ENCODE measurements around the gene RXFP1.
"Not testable (repeated sequence)": the region's sequence is repeated elsewhere in the genome, so short reads cannot be mapped to it uniquely, and the experiment has no call there.

Gene RXFP1

DNA sequence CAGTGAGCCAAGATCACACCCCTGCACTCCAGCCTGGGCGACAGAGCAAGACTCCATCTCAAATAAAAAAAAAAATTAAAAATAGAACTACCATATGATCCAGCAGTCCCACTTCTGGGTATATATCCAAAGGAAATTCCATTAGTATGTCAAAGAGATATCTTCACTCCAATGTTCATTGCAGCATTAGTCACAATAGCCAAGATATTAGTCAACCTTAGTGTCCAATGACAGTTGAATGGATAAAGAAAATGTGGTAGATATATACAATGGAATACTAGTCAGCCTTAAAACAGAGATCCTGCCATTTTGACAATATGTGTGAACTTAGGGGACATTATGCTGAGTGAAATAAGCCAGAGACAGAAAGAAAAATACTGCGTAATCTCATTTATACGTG is 100.6 kb downstream of the RXFP1 start:
- DNase-seq, result no peak

DNA sequence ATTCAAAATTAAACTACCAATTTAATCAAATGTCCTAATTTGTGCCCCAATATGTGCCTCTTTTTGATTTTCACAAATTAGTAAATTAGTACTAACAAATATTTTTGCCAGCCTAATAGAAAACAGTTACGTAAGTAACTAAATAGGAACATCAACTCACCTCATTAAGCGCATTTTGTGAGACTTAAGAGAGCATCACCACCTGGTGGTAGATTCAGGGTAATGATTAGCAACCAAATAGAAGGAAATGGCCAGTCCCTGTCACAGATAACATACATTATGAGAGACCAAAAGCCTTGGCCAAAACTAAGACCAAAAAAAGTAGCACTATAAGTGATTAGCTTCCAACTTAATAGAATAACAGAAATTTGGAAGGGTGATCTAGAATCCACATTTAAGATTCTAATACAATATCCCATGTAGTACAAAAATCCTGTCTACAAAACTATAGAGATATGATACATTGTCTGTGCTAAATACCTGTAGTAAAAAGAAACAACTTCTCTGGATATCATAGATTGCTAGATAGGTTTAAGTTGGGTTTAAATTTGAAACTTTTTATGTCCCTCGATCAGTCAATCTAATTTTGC is 103.3 kb downstream of the RXFP1 start:
- peak; percentile 45 for DNase-seq

DNA sequence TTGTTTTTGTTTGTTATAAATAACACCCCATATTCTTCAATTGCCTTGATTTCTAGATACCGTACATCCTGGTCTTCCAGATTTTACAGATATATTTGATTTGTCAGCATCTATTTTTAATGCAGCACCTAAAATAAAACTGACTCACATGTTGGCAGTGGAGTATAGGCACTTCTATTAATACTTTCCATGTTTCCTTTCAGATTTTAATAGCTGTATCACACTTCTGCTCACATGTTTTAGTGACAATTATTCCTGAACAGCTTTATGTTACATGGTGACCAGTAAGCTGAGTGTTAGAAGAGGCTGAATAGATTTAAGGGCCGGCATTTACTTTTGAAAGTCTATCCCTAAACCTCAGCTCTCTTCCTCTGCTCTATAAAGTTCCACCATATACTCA is 103.9 kb downstream of the RXFP1 start:
- no peak for DNase-seq

DNA sequence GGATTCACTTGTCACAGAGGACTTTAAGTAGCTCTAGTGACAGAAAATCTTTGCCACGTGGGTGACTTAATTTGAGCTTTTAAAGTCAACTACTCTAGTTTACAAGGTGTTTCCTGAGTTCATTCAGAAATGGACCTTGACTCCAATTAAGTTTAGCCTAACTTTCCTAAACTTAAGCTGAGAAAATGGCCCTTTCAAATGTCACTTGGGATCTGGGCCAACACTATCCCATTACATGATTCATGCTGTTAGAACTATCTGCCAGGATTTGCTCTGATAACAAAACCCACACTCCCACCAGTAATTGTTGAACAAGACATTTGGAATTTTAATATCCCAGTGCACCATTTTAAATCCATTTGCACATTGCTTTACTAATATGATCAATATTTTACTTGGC is 109.2 kb downstream of the RXFP1 start:
- DNase-seq, result no peak

DNA sequence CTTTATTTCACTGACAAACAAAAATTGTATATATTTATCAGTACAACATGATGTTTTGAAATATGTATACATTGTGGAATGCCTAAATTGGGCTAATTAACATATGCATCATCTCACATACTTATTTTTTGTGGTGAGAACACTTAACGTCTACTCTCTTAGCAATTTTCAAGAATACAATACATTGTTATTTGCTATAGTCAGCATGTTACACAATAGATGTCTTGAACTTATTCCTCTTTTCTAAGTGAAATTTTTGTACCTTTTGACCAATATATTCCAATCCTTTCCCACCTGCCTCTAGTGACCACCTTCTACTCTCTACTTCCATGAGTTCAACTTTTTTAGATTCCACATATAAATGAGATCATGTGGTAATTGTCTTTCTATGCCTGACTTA is 114.9 kb downstream of the RXFP1 start:
- no peak for DNase-seq

DNA sequence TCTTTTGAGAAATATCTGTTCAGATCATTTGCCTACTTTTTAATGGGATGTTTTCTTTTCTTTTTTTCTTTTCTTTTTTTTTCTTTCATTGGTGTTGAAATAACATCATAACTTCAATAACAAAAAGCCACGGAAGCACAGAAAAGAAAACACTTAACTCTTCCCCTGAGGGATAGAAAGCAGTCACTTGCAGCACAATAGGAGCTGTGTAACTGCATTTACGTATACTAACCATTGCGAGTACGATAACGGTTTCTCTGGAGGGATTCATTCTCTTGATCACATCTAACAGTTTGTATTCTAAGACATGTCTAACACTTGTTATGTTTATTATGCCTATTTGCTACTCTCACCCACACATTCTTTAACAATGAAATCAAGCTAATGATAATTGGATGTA is 122.7 kb downstream of the RXFP1 start:
- no peak for DNase-seq

DNA sequence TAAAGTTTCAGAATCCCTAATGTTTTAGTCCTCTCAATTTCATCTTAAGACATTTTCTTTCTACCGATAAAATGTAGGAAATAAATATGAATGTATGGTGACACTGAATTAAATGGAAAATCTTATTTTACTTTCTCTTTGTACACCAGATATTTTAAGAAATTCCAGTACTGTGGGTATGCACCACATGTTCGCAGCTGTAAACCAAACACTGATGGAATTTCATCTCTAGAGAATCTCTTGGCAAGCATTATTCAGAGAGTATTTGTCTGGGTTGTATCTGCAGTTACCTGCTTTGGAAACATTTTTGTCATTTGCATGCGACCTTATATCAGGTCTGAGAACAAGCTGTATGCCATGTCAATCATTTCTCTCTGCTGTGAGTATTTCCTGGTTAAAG is 123.1 kb downstream of the RXFP1 start:
- DNase-seq, result no peak

DNA sequence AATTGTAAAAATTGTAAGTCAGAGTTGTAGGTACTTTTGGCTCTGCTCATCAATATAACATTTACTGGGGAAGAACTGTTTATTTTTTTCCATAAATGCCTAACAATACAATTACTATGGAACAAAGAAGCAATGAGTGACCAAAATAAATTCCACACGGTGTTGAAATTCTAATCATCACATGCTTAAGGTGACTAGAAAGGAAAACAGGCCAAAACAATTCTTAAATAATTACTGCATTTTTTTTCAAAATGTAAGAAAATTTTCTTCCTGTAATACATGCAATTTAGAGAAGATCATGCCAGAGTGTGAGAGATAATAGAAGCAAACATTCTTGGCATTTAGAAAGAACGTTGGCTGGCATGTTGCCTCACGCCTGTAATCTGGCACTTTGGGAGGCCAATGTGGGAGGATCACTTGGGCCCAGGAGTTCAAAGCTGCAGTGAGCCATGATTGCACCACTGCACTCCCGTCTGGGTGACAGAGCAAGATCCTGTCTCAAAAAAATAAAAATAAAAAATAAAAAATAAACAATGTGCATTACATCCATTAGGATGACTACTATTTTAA is 127.5 kb downstream of the RXFP1 start:
- no peak for DNase-seq

DNA sequence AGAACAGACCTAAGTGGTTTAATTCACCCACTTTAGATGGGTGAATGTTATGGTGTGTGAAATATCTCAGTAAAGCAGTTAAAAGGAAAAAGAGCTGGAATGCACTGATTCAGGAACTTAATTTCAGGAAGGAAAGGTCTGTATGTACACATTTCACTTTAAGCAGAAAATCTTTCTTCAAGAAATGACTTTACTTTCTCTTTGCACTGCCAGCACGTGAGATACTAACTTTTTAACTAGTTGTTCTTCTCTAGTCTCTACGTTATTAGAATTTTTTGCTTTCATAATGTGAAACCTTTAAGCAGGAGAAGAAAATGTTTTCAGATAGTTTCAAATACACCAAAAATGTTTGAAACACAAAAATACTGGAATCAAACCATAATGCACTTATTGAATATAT is 131.2 kb downstream of the RXFP1 start:
- no peak for DNase-seq

DNA sequence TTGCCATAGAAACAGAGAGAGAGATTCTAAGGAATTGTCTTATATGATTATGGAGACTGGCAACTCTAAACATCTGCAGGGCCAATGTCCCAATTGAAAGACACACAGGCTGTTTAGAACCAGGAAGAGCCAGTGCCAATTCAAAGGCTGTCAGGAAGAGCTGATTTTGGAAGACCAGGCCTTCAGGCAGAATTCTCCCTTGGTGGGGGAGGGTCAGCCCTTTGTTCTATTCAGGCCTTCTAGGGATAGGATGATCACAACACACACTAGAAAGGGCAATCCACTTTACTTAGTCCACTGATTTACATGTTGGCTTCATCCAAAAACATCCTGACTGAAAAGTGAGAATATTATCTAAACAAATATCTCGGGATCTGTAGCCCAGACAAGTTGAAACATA is 134.8 kb downstream of the RXFP1 start:
- no peak for DNase-seq

DNA sequence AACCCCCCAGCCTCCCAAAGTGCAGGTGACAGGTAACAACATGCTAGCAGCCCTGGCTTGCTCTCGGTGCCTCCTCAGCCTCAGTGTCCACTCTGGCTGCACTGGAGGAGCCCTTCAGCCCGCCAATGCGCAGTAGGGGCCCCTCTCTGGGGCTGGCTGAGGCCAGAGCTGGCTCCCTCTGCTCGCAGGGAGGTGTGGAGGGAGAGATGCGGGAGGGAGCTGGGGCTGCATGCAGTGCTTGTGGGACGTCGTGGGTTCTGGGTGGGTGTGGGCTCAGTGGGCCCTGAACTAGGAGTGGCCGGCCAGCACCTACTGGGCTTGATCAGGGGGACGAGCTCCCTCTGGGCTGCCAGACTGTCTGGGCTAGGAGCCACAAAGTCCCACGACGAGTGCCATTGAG is 135.6 kb downstream of the RXFP1 start:
- DNase-seq, result no peak

DNA sequence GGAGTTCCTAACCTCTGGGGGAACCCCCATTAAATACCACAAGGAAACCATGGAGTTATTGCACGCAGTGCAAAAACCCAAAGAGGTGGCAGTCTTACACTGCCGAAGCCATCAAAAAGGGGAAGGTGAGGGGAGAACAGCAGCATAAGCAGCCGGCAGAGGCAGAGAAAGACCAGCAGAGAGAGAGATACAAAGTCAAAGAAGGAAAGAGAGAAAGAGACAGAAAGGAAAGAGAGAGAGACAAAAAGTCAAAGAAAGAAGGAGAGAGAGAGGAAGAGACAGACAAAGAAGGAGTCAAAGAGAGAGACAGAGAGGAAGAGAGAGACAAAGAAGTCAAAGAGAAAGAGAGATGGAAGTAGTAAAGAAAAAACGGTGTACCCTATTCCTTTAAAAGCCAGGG is 141.6 kb downstream of the RXFP1 start:
- DNase-seq, result not testable (repeated sequence)

DNA sequence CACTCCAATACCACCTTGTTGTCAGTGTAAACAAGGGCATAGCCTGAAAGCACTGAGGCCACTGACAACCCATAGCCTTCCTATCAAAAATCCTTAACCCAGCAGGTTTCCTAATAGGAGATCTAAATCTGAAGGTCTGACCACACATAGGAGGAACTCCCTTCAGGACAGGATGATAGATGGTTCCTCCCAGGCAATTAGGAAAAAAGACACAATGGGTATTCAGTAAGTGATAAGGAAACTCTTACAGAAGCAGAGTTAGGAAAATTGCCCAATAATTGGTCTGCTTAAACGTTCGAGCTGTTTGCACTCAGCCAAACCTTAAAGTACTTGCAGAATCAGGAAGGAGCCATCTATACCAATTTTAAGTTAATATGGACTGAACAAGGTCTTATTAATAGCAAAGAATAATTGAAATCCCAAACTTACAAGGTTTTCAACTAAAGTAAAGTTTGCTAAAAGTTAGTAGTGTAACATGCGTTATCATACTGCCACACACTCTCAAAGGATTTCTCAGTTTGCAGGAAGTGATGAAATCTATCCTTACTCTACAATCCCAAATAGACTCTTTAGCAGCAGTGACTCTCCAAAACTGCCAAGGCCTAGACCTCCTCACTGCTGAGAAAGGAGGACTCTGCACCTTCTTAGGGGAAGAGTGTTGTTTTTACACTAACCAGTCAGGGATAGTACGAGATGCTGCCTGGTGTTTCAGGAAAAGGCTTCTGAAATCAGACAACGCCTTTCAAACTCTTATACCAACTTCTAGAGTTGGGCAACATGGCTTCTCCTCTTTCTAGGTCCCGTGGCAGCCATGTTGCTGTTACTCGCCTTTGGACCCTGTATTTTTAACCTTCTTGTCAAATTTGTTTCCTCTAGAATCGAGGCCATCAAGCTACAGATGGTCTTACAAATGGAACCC is 142.3 kb downstream of the RXFP1 start:
- DNase-seq, result not testable (repeated sequence)

DNA sequence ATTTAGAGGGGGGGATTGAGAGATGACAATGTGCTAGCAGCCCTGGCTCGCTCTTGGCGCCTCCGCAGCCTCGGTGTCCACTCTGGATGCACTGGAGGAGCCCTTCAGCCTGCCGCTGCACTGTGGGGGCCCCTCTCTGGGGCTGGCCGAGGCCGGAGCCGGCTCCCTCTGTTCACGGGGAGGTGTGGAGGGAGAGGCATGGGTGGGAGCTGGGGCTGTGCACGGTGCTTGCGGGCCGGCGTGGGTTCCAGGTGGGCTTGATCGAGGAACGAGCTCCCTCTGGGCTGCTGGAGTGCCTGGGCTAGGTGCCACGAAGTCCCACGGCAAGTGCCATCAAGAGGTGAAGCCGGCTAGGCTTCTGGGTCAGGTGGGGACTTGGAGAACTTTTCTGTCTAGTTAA is 143.1 kb downstream of the RXFP1 start:
- no peak for DNase-seq

DNA sequence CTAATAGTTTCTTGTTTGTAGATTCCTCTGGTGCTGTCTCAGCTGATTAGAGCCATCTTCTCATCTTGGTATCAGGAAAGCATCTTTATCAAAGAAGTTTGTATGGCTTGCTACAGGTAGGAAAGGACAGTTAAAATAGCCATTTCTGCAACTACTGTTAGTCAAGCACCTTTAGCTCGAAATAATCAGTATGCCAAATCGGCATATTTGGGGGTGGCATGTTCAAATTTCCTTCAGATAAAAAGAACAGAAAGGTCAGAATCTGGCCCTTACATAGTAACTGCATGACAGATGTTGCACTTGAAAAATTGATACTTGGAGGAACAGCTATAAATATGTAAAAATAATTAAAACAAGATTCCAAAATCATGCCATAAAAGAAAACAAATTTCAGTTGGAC is 145.2 kb downstream of the RXFP1 start:
- no peak for DNase-seq

DNA sequence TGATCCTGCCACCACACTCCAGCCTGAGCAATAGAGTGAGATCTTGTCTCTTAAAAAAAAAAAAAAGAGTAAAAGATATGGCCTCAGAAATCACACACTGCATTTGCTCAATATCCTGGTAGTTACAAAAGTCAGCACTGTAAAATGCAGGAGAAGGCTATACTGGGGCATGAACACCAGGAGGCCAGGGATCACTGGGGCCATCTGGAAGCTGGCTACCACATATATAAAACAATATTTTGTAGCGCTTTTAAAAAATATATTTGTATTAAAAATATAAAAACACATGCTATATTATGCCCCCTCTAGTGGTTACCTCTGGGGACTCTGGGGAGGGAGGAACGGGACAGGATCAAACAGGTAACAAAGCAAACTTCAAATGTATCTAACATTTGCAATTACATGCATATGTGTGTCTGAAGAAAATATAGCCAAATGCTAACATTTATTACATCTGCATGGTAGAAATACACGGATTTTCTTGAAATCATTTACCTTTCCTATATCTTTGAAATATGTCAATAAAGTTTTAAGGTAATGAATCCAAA is 146.0 kb downstream of the RXFP1 start:
- no peak for DNase-seq

DNA sequence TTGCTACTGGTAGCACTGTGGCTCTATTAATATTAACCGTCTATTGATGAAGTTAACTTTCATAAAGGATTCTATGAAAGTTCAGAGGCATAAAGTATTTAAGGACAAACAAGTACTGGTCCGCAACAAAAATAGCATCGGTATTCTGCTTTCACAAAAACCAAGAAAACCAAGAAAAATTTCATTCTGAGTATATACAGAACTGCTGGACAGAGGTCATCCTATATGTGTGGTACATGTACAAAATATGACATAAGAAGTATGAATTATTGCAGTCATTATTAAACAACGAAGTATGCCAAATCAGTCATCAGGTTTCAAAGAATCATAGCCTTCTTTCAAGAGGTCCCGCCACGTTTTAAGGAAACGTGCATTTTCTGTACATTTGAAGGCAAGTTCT is 147.6 kb downstream of the RXFP1 start:
- DNase-seq, result no peak

DNA sequence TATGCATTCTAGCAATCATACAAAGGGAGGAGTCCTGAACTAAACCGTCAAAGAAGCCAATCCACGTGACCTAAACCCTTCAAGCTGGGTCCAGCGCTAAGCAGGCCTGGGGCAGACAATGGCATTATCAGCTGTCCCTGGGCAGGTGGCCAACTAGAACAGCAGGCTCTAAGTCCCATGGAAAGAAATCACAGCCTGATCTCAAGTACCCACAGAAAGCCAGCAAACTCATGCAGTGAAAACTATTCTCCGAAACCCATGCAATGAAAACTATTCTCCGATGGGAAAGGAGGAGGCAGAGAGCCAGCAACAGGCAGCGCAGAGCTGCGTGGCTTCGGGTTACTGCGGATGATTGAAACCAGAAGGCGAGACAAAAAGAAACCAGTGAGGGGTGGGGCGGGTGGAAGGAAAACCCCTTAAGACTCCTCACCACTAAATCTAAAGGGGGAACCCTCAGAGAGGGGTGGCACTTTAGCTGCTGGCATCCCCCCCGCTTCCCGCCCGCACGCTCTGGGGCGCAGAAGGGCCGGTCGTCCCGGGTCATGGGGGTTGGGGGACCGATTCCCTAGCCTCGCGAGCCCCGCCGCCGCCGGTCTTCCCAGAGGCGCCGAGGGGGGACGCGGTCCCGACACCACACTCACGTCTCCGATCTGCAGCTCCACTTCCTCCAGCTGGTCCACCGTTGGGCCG is 149.4 kb downstream of the RXFP1 start:
- DNase-seq, result peak; percentile 63

DNA sequence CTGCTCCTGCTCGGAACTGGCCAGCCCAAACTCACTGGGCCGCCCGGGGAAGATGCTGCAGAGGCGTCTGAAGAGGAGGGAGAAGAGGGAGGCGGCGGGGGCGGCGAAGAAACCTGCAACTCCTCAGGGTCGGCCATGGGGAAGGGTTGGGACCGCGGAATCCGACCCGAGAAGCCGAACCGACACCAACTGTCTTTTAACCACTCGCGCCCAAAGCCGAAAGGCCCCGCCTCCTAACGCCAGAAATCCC is 149.9 kb downstream of the RXFP1 start, which contains the start of gene C4orf46:
TSS of gene C4orf46 (minus strand) at position 223 of the 250 bp plus-strand sequence. CDS start at position 137, 86 bp downstream.
- DNase-seq, result no peak

DNA sequence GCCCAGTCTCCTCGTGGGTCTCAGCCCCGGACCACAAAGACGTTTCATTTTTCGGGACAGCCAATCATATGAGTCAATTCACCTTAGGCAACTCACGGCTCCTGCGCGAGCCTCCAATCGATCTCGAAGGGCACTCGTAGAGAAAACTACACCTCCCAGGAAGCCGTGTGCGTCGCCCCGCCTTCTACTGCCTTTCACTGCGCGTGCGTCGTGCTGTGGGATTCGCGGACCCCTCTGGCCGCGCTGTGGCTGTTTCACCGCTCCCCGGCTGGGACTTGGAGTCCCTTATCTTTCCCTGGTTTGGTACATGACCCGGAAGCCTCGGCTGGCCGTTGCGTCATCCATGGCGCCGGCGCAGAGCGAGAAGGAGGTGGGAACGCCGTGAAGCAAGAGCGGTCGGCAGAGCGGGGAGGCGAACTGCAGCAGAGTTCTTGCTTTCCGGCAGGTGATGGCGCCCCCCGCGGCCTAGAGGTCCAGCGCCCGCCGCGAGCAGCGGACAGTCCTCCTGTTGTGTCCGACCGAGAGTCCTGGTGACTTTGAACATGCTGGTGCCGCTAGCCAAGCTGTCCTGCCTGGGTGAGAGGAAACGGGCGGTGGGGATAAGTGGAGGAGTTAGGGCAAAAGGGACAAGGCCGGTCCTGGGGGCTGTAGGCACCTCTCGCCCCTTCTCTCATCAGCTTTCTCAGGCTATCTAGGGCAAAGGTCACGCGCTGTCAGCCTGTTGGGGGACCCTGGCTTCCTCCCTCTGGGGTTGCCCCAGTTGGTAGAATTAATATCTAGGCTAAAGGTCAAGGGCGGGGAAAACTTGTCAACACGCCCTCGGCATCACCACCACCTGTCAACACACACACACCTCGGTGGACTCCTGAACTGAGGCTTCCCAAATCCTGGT is 150.5 kb downstream of the RXFP1 start, which contains the start of gene ETFDH:
TSS of gene ETFDH (plus strand) at position 382 of the 892 bp plus-strand sequence. CDS start at position 543, 161 bp downstream.
- peak; percentile 93 for DNase-seq

DNA sequence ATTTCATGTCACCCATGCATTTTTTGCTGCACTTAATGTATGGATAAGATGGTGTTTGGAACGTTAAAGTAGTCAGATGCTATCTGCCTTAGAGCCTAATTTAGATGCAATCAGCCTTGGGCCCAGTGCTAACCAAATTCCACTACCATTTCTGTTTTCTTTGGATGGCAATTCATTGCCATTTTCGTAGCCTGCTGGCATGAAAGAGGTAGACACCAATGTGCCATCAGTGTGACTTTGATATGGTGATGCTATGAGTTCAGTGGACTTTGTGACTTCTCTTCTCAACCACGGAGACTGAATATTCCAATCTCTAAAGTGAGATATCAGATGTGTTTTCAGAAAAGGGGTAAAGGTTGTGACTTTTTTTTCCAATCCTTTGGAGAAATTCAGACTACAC is 152.0 kb downstream of the RXFP1 start:
- no peak for DNase-seq

DNA sequence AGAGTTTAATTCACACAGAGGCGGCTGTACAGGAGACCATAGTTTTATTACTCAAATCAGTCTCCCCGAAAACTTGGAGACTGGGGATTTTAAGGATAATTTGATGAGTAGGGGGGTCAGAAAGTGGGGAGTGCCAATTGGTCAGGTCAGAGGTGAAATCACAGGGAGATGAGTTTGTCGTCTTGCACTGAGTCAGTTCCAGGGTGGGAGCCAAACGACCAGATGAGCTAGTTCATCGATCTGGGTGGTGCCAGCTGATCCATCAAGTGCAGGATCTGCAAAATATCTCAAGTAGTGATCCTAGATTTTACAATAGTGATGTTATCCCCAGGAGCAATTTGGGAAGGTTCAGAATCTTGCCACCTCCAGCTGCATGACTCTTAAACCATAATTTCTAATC is 154.4 kb downstream of the RXFP1 start:
- no peak for DNase-seq
